Thoracic aorta (tissue), 2 donors: Measurements from ENCODE around the gene RIPK3. TPM values are rescaled to one million over a fixed set of nuclear protein-coding genes. Genes with fewer than 3 reads are reported as not detected.

Source experiments
- ATAC-seq: fragments of 150-250 bp; one replicate; pipeline ENCODE4 v1.8.0; 2017; ENCODE audit warnings: low read depth; ENCODE audit not compliant: insufficient number of reproducible peaks, low FRiP score
- DNase-seq: peaks from one replicate; pipeline ENCODE4 v3.0.0-alpha.2; 2020; ENCODE audit warnings: low spot score
- H3K27ac ChIP-seq, 2 donors: fragments of 200-600 bp; sonication (generic); 1 replicate in 1 of 2; 2 replicates in 1 of 2; pipeline ENCODE4 v1.5.1; 2016; ENCODE audit warnings: mild to moderate bottlenecking in 2 of 2, moderate library complexity in 2 of 2
- H3K27me3 ChIP-seq: fragments of 200-600 bp; sonication (generic); replicated peaks from 2 replicates; pipeline ENCODE4 v1.6.0; 2016; ENCODE audit warnings: mild to moderate bottlenecking; ENCODE audit not compliant: insufficient read depth
- H3K36me3 ChIP-seq: fragments of 200-600 bp; sonication (generic); one replicate; pipeline ENCODE4 v1.5.1; 2016
- H3K4me1 ChIP-seq, 2 donors: fragments of 200-600 bp; sonication (generic); 1 replicate in 1 of 2; 2 replicates in 1 of 2; pipeline versions ENCODE4 v1.5.1 to v1.6.0; 2016; ENCODE audit warnings: low read depth in 2 of 2, mild to moderate bottlenecking in 1 of 2; ENCODE audit not compliant: control insufficient read depth in 1 of 2
- H3K4me3 ChIP-seq: fragments of 200-600 bp; sonication (generic); 2 replicates; pipeline ENCODE4 v1.5.1; 2016; ENCODE audit warnings: mild to moderate bottlenecking
- H3K9me3 ChIP-seq: fragments of 200-600 bp; sonication (generic); 2 replicates; pipeline ENCODE4 v1.5.1; 2016
- CTCF ChIP-seq: fragments of 200-600 bp; sonication (generic); IDR thresholded peaks from one replicate; pipeline ENCODE4 v1.5.1; 2019; ENCODE audit warnings: antibody characterized with exemption
- total RNA-seq, 2 donors: library from RNA; depleted of rRNA; stranded (reverse); fragments of >200 nt; gene quantifications; one replicate each; pipeline versions ENCODE4 v1.1.0 to v1.2.3, GENCODE V29; 2016

Gene RIPK3
- total RNA-seq, 2 donors from 2014 or later: 6.8 to 17.9 TPM

- DNase-seq (no peak), ATAC-seq (no peak)
- no peak for TF ChIP-seq CTCF
- Histone ChIP-seq H3K4me1 (no peaks in the 10 kb centered on the region), H3K36me3 (peaks cover 26% of the 10 kb centered on the region), H3K4me3 (no peak overlapping the region), H3K9me3 (no peaks in the 10 kb centered on the region), H3K27ac (no peak overlapping the region), H3K27me3 (no peaks in the 10 kb centered on the region)
Measured at GRCh38 chr14:24286996-24287395, 52.8 kb downstream of the RIPK3 start.

Other genes with a start within 250 kb of the RIPK3 start
- gene PCK2, start 245.7 kb downstream of the RIPK3 start, total RNA-seq: 10 to 100 TPM; 11.4 to 16.9 TPM
- 10 to 100 TPM; 52.8 to 54.2 TPM for gene DCAF11, start 225.2 kb downstream of the RIPK3 start, total RNA-seq
- 1 to 10 TPM in 1 of 2 donors, under 1 TPM in 1; 0.92 to 6.1 TPM for gene NRL, start 225.0 kb downstream of the RIPK3 start, total RNA-seq
- gene FITM1, start 209.3 kb downstream of the RIPK3 start, total RNA-seq: under 1 TPM in 1 of 2 donors, not detected in 1; 0.78 TPM
- gene PSME1, start 203.8 kb downstream of the RIPK3 start, total RNA-seq: 10 to 100 TPM; 61.2 to 84.5 TPM
- 10 to 100 TPM in 1 of 2 donors, 1 to 10 TPM in 1; 4.9 to 18.6 TPM for gene EMC9, start 198.4 kb downstream of the RIPK3 start, total RNA-seq
- 10 to 100 TPM; 24.6 to 28.8 TPM for gene PSME2, start 193.4 kb downstream of the RIPK3 start, total RNA-seq
- gene RNF31, start 192.5 kb downstream of the RIPK3 start, total RNA-seq: 10 to 100 TPM; 60.4 to 94.6 TPM
- 10 to 100 TPM; 74.8 to 86.1 TPM for gene IRF9, start 178.7 kb downstream of the RIPK3 start, total RNA-seq
- 10 to 100 TPM; 13.1 to 23.6 TPM for gene REC8, start 167.9 kb downstream of the RIPK3 start, total RNA-seq
- 10 to 100 TPM; 19.9 to 64.6 TPM for gene IPO4, start 151.2 kb downstream of the RIPK3 start, total RNA-seq
- 10 to 100 TPM; 51.8 to 81.9 TPM for gene TM9SF1, start 144.6 kb downstream of the RIPK3 start, total RNA-seq
- not detected for gene TSSK4, start 134.3 kb downstream of the RIPK3 start, total RNA-seq
- 10 to 100 TPM; 33.4 to 58.3 TPM for gene CHMP4A, start 126.5 kb downstream of the RIPK3 start, total RNA-seq
- 10 to 100 TPM; 15.7 to 24.0 TPM for gene MDP1, start 123.9 kb downstream of the RIPK3 start, total RNA-seq
- 10 to 100 TPM; 76.0 to 91.4 TPM for gene NEDD8, start 107.6 kb downstream of the RIPK3 start, total RNA-seq
- 10 to 100 TPM; 39.2 to 51.3 TPM for gene GMPR2, start 107.1 kb downstream of the RIPK3 start, total RNA-seq
- 10 to 100 TPM; 52.4 to 83.5 TPM for gene TINF2, start 97.4 kb downstream of the RIPK3 start, total RNA-seq
- gene TGM1, start 76.8 kb downstream of the RIPK3 start, total RNA-seq: under 1 TPM in 1 of 2 donors, not detected in 1; 0.21 TPM
- 10 to 100 TPM; 28.2 to 44.7 TPM for gene RABGGTA, start 68.4 kb downstream of the RIPK3 start, total RNA-seq
- gene DHRS1, start 40.2 kb downstream of the RIPK3 start, total RNA-seq: 10 to 100 TPM; 25.5 to 31.4 TPM
- gene NOP9, start 40.1 kb downstream of the RIPK3 start, total RNA-seq: 10 to 100 TPM; 15.8 to 19.2 TPM
- gene CIDEB, start 32.0 kb downstream of the RIPK3 start, total RNA-seq: 10 to 100 TPM; 10.9 to 17.3 TPM
- gene LTB4R2, start 29.9 kb downstream of the RIPK3 start, total RNA-seq: 10 to 100 TPM; 15.2 to 21.8 TPM
- gene LTB4R, start 28.5 kb downstream of the RIPK3 start, total RNA-seq: 10 to 100 TPM in 1 of 2 donors, 1 to 10 TPM in 1; 8.9 to 13.1 TPM
- gene ADCY4, start 4.9 kb downstream of the RIPK3 start, total RNA-seq: 10 to 100 TPM; 25.5 to 28.7 TPM
- 10 to 100 TPM; 62.0 to 84.5 TPM for gene NFATC4, start 28.2 kb upstream of the RIPK3 start, total RNA-seq
- 10 to 100 TPM in 1 of 2 donors, 1 to 10 TPM in 1; 9.5 to 11.6 TPM for gene NYNRIN, start 59.0 kb upstream of the RIPK3 start, total RNA-seq
- 1 to 10 TPM; 1.3 to 4.2 TPM for gene CBLN3, start 89.7 kb upstream of the RIPK3 start, total RNA-seq
- gene KHNYN, start 90.0 kb upstream of the RIPK3 start, total RNA-seq: 10 to 100 TPM; 62.8 to 71.6 TPM
- gene SDR39U1, start 102.8 kb upstream of the RIPK3 start, total RNA-seq: 10 to 100 TPM; 27.6 to 61.8 TPM
- not detected for gene CMA1, start 168.3 kb upstream of the RIPK3 start, total RNA-seq
- gene CTSG, start 236.3 kb upstream of the RIPK3 start, total RNA-seq: 1 to 10 TPM; 4.1 to 8.8 TPM